Measurements from ENCODE around the gene ARF5.

- TF ChIP-seq POLR2A (IDR thresholded peaks at IDR 0.05; ENCODE audit: low read depth, low read length) (no peak), POLR2AphosphoS5 (IDR thresholded peaks at IDR 0.05; ENCODE audit: low read depth, low read length) (no peak)
Measured at GRCh38 chr7:127619681-127620405, 31.6 kb downstream of the ARF5 start.
